ENCODE data around the gene CARD8.

CARD8 gene

GRCh38 chr19:48239582-48240141 is 16.1 kb downstream of the CARD8 start:
- TF ChIP-seq CTCF (IDR thresholded peaks at IDR 0.05; ENCODE audit: insufficient read depth, low read length, poor library complexity, severe bottlenecking), result no peak
- TF ChIP-seq EZH2phosphoT487 (conservative IDR thresholded peaks at IDR 0.05; ENCODE audit: low read length), result no peak
- H3K36me3 ChIP-seq (ENCODE audit: low read length), result no peaks in the 10 kb centered on the region

GRCh38 chr19:48239120-48239519 is 16.6 kb downstream of the CARD8 start:
- Histone ChIP-seq H4K20me1 (ENCODE audit: low read depth, low read length) (no peaks in the 10 kb centered on the region), H3K4me3 (ENCODE audit: insufficient read depth, low read length, poor library complexity, severe bottlenecking) (no peak overlapping the region), H3K9me2 (replicated peaks; ENCODE audit: insufficient read depth, low read length) (no peaks in the 10 kb centered on the region), H3K79me2 (ENCODE audit: insufficient read depth, low read length) (no peaks in the 10 kb centered on the region; the same call in 1 of the 2 replicates), H3K9me3 (ENCODE audit: insufficient read depth, low read length) (no peaks in the 10 kb centered on the region), H2AFZ (ENCODE audit: low read depth, low read length, severe bottlenecking) (no peak overlapping the region), H3K27ac (ENCODE audit: low read depth, low read length) (no peak overlapping the region), H3K9ac (ENCODE audit: low read length) (no peak overlapping the region), H3K4me2 (ENCODE audit: low read depth, low read length, poor library complexity, severe bottlenecking) (no peak overlapping the region), H3F3A (ENCODE audit: insufficient read depth) (no peaks in the 10 kb centered on the region), H3K27me3 (ENCODE audit: low read length) (no peaks in the 10 kb centered on the region), H3K36me3 (ENCODE audit: low read length) (no peaks in the 10 kb centered on the region)
- TF ChIP-seq EZH2phosphoT487 (conservative IDR thresholded peaks at IDR 0.05; ENCODE audit: low read length), result no peak
- no peak for TF ChIP-seq CTCF (IDR thresholded peaks at IDR 0.05; ENCODE audit: insufficient read depth, low read length, poor library complexity, severe bottlenecking)

More at GRCh38 chr19:48239582-48240141, 16.1 kb downstream of the CARD8 start:
- H3K4me2 ChIP-seq (ENCODE audit: low read depth, low read length, poor library complexity, severe bottlenecking), result no peak overlapping the region
- no peak overlapping the region for H3K9ac ChIP-seq (ENCODE audit: low read length)
- no peak overlapping the region for H3K27ac ChIP-seq (ENCODE audit: low read depth, low read length)
- H3F3A ChIP-seq (ENCODE audit: insufficient read depth), result no peaks in the 10 kb centered on the region
- H3K79me2 ChIP-seq (ENCODE audit: insufficient read depth, low read length), result peaks cover 2% of the 10 kb centered on the region; the same call in 1 of the 2 replicates
- H3K4me3 ChIP-seq (ENCODE audit: insufficient read depth, low read length, poor library complexity, severe bottlenecking), result no peak overlapping the region
- no peaks in the 10 kb centered on the region for H4K20me1 ChIP-seq (ENCODE audit: low read depth, low read length)
- no peaks in the 10 kb centered on the region for H3K27me3 ChIP-seq (ENCODE audit: low read length)
- H3K9me2 ChIP-seq (replicated peaks; ENCODE audit: insufficient read depth, low read length), result no peaks in the 10 kb centered on the region
- no peak overlapping the region for H2AFZ ChIP-seq (ENCODE audit: low read depth, low read length, severe bottlenecking)
- no peaks in the 10 kb centered on the region for H3K9me3 ChIP-seq (ENCODE audit: insufficient read depth, low read length)

GRCh38 chr19:48237057-48237456 is 18.7 kb downstream of the CARD8 start:
- Histone ChIP-seq H3K4me3 (ENCODE audit: insufficient read depth, low read length, poor library complexity, severe bottlenecking) (no peak overlapping the region), H3K9me2 (replicated peaks; ENCODE audit: insufficient read depth, low read length) (no peaks in the 10 kb centered on the region), H3K9ac (ENCODE audit: low read length) (no peak overlapping the region), H3K79me2 (ENCODE audit: insufficient read depth, low read length) (no peaks in the 10 kb centered on the region), H3K9me3 (ENCODE audit: insufficient read depth, low read length) (no peaks in the 10 kb centered on the region), H3K27me3 (ENCODE audit: low read length) (no peaks in the 10 kb centered on the region), H4K20me1 (ENCODE audit: low read depth, low read length) (no peaks in the 10 kb centered on the region), H3F3A (ENCODE audit: insufficient read depth) (no peaks in the 10 kb centered on the region), H3K36me3 (ENCODE audit: low read length) (no peaks in the 10 kb centered on the region), H3K27ac (ENCODE audit: low read depth, low read length) (no peak overlapping the region), H2AFZ (ENCODE audit: low read depth, low read length, severe bottlenecking) (no peak overlapping the region), H3K4me2 (ENCODE audit: low read depth, low read length, poor library complexity, severe bottlenecking) (no peak overlapping the region)
- TF ChIP-seq CTCF (IDR thresholded peaks at IDR 0.05; ENCODE audit: insufficient read depth, low read length, poor library complexity, severe bottlenecking) (no peak), EZH2phosphoT487 (conservative IDR thresholded peaks at IDR 0.05; ENCODE audit: low read length) (no peak)

All from SU-DHL-6 (cell line).